Kidney (tissue), 14 donors: ENCODE results near the gene SLX9. TPM values are rescaled to one million over a fixed set of nuclear protein-coding genes. Genes with fewer than 3 reads are reported as not detected.
A peak's percentile ranks its signal among the peaks of the same experiment; 100 is the strongest.

Source experiments
- DNase-seq, 5 donors: peaks; one replicate each; pipeline ENCODE4 v3.0.0-alpha.2; 2013 to 2020
- FAIRE-seq: peaks from 2 replicates; lab custom pipeline; 2012; peaks lifted over from hg19 to GRCh38; lab: Jason Lieb, UNC
- H3K27ac ChIP-seq, 2 donors: one replicate each; pipeline ENCODE4 v1.7.0; 2013; ENCODE audit warnings: low read depth in 2 of 2, low read length in 2 of 2, inconsistent platforms in 1 of 2
- H3K27me3 ChIP-seq: one replicate; pipeline ENCODE4 v1.7.1; 2013; ENCODE audit warnings: low read length, inconsistent platforms; ENCODE audit not compliant: control insufficient read depth, insufficient read depth
- H3K36me3 ChIP-seq, 3 donors: one replicate each; pipeline versions ENCODE4 v1.7.0 to v1.7.1; 2013; ENCODE audit warnings: low read length in 3 of 3, control low read depth in 1 of 3, inconsistent platforms in 1 of 3; ENCODE audit not compliant: insufficient read depth in 3 of 3, control insufficient read depth in 2 of 3
- H3K4me1 ChIP-seq, 3 donors: one replicate each; pipeline versions ENCODE4 v1.7.0 to v1.7.1; 2013; ENCODE audit warnings: low read length in 3 of 3, inconsistent platforms in 1 of 3, low read depth in 1 of 3; ENCODE audit not compliant: control insufficient read depth in 2 of 3, insufficient read depth in 2 of 3
- H3K4me3 ChIP-seq, 3 donors: one replicate each; pipeline versions ENCODE4 v1.7.0 to v1.8.1; 2013; ENCODE audit warnings: low read length in 3 of 3, control low read depth in 1 of 3, inconsistent platforms in 1 of 3
- H3K9ac ChIP-seq, 3 donors: one replicate each; pipeline versions ENCODE4 v1.7.0 to v1.7.1; 2013; ENCODE audit warnings: low read length in 3 of 3, control low read depth in 1 of 3, inconsistent platforms in 1 of 3
- H3K9me3 ChIP-seq, 3 donors: one replicate each; pipeline versions ENCODE4 v1.7.0 to v1.7.1; 2013; ENCODE audit warnings: low read length in 3 of 3, control low read depth in 1 of 3, inconsistent platforms in 1 of 3; ENCODE audit not compliant: control insufficient read depth in 2 of 3, insufficient read depth in 1 of 3
- intact Hi-C: fragments of 100-400 bp; cut with DNase I; formaldehyde crosslinking; loops from one replicate; pipeline ENCODE4 v1.11.1; 2022
- polyA plus RNA-seq: library from polyadenylated mRNA; stranded (reverse); fragments of 350-450 nt; fragmentation: Illumina TruSeq; extraction: RNeasy Lipid Tissue Mini Kit (QIAGEN cat#74804); gene quantifications from one replicate; pipeline ENCODE4 v1.2.3, GENCODE V29; 2014; ENCODE audit warnings: low read depth, low replicate concordance; ENCODE audit not compliant: insufficient read depth
- total RNA-seq: library from RNA; stranded (reverse); fragmentation: NEBNext Ultra II Directional; extraction: Animal tissue kit (Norgen Biotek cat#: 25700); gene quantifications from one replicate; pipeline ENCODE4 v1.2.1, GENCODE V29; 2021
- TF ChIP-seq, protein P1 (sequence below): IDR thresholded peaks from 3 replicates; pipeline ENCODE4 v1.5.1; 2012; ENCODE audit warnings: mild to moderate bottlenecking, moderate library complexity, borderline replicate concordance; ENCODE audit not compliant: insufficient read depth; ENCODE audit errors: extremely low read depth
- donor health status: control.
- donor health status: control.
- donor health status: control.
- donor health status: control.
- donor health status: control.
- donor health status: DM: yes; HTN: yes; CAD: no.
- donor health status: Normal renal cell carcinoma (clear cell type).

The SLX9 gene
- total and polyA plus RNA-seq, 2 donors from 2014 or later: 27.1 to 35.1 TPM

GRCh38 chr21:45026066-45026745 is 86.4 kb downstream of the SLX9 start:
- no peak for FAIRE-seq

More at GRCh38 chr21:45026066-45026745, 86.4 kb downstream of the SLX9 start:
- no peak overlapping the region for H3K27ac ChIP-seq
- H3K27me3 ChIP-seq: no peaks in the 10 kb centered on the region
- H3K9me3 ChIP-seq: peaks cover 0 to 3% (median 3%) of the 10 kb centered on the region in 3 donors
- DNase-seq: peak in 1 of 5 donors; percentile 24
- intact Hi-C loops: no loop called here
- TF ChIP-seq, protein P1, sequence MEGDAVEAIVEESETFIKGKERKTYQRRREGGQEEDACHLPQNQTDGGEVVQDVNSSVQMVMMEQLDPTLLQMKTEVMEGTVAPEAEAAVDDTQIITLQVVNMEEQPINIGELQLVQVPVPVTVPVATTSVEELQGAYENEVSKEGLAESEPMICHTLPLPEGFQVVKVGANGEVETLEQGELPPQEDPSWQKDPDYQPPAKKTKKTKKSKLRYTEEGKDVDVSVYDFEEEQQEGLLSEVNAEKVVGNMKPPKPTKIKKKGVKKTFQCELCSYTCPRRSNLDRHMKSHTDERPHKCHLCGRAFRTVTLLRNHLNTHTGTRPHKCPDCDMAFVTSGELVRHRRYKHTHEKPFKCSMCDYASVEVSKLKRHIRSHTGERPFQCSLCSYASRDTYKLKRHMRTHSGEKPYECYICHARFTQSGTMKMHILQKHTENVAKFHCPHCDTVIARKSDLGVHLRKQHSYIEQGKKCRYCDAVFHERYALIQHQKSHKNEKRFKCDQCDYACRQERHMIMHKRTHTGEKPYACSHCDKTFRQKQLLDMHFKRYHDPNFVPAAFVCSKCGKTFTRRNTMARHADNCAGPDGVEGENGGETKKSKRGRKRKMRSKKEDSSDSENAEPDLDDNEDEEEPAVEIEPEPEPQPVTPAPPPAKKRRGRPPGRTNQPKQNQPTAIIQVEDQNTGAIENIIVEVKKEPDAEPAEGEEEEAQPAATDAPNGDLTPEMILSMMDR: no peak
- no peak overlapping the region for H3K9ac ChIP-seq
- peaks cover 2 to 12% (median 2%) of the 10 kb centered on the region in 3 donors for H3K4me1 ChIP-seq
- no peak overlapping the region for H3K4me3 ChIP-seq
- no peaks in the 10 kb centered on the region for H3K36me3 ChIP-seq

Other genes starting within 250 kb of the SLX9 start
- not detected for gene KRTAP10-12, start 242.9 kb upstream of the SLX9 start, total RNA-seq
- gene KRTAP10-12, start 242.9 kb upstream of the SLX9 start, polyA plus RNA-seq: not detected
- 0.22 TPM for gene TSPEAR, start 228.5 kb upstream of the SLX9 start, total RNA-seq
- gene TSPEAR, start 228.5 kb upstream of the SLX9 start, polyA plus RNA-seq: 0.09 TPM
- gene UBE2G2, start 138.2 kb upstream of the SLX9 start, total RNA-seq: 86.0 TPM
- 39.4 TPM for gene UBE2G2, start 138.2 kb upstream of the SLX9 start, polyA plus RNA-seq
- 88.6 TPM for gene SUMO3, start 122.0 kb upstream of the SLX9 start, total RNA-seq
- gene SUMO3, start 122.0 kb upstream of the SLX9 start, polyA plus RNA-seq: 89.9 TPM
- gene PTTG1IP, start 66.3 kb upstream of the SLX9 start, total RNA-seq: 378 TPM
- gene PTTG1IP, start 66.3 kb upstream of the SLX9 start, polyA plus RNA-seq: 187 TPM
- 111 TPM for gene ITGB2, start 19.1 kb upstream of the SLX9 start, total RNA-seq
- 9.5 TPM for gene ITGB2, start 19.1 kb upstream of the SLX9 start, polyA plus RNA-seq
- gene ADARB1, start 134.6 kb downstream of the SLX9 start, total RNA-seq: 34.9 TPM
- gene ADARB1, start 134.6 kb downstream of the SLX9 start, polyA plus RNA-seq: 6.7 TPM